Stimulated activated CD4-positive, alpha-beta T cell treated with anti-CD3 and anti-CD28 coated beads, TNF-alpha, amount 100 ng/mL, for 4 hours (primary cell): ENCODE results near the gene GTF2H2C_2.
A peak's percentile ranks its signal among the peaks of the same experiment; 100 is the strongest.
"Not testable (repeated sequence)": the region's sequence is repeated elsewhere in the genome, so short reads cannot be mapped to it uniquely, and the experiment has no call there.

ENCODE experiments used
- DNase-seq, 3 experiments: peaks; one replicate each; pipeline ENCODE4 v3.0.0-alpha.2; 2020; ENCODE audit warnings: low read depth in 3 of 3

Gene GTF2H2C_2

GRCh38 chr5:70415117-70415516 is at the start of gene GTF2H2C_2:
Gene GTF2H2C_2 (plus strand): TSS chr5:70415368.
- DNase-seq = not testable (repeated sequence)

- peak; percentile 9 to 44 (median 32) for DNase-seq
Observed at GRCh38 chr5:70400984-70401686, 14.0 kb upstream of the GTF2H2C_2 start.

GRCh38 chr5:70421322-70421721 is 6.2 kb downstream of the GTF2H2C_2 start:
- not testable (repeated sequence) for DNase-seq

GRCh38 chr5:70423215-70423614 is 8.0 kb downstream of the GTF2H2C_2 start:
- DNase-seq = not testable (repeated sequence)

- DNase-seq = not testable (repeated sequence)
Observed at GRCh38 chr5:70438518-70438917, 23.4 kb downstream of the GTF2H2C_2 start.

- not testable (repeated sequence) for DNase-seq
Observed at GRCh38 chr5:70449565-70449964, 34.4 kb downstream of the GTF2H2C_2 start.

GRCh38 chr5:70451249-70451984 is 36.2 kb downstream of the GTF2H2C_2 start:
- not testable (repeated sequence) for DNase-seq

GRCh38 chr5:70457093-70457492 is 41.9 kb downstream of the GTF2H2C_2 start:
- not testable (repeated sequence) for DNase-seq

- DNase-seq = not testable (repeated sequence)
Observed at GRCh38 chr5:70459188-70459587, 44.0 kb downstream of the GTF2H2C_2 start.

- DNase-seq = not testable (repeated sequence)
Observed at GRCh38 chr5:70461984-70462383, 46.8 kb downstream of the GTF2H2C_2 start.

- not testable (repeated sequence) for DNase-seq
Observed at GRCh38 chr5:70464019-70464637, 49.0 kb downstream of the GTF2H2C_2 start.

GRCh38 chr5:70469926-70470509 is 54.9 kb downstream of the GTF2H2C_2 start:
- DNase-seq = not testable (repeated sequence)
